ENCODE data around the gene PUM1. TPM values are rescaled to one million over a fixed set of nuclear protein-coding genes. Genes with fewer than 3 reads are reported as not detected.

Gene PUM1
- total RNA-seq, 1 donor from 2014 or later: 188 TPM

- Mint-ChIP-seq H3K27me3 (ENCODE audit: unreplicated experiment) (peaks cover 6% of the 10 kb centered on the region), H3K9me3 (ENCODE audit: unreplicated experiment) (no peaks in the 10 kb centered on the region), H3K36me3 (ENCODE audit: unreplicated experiment) (no peaks in the 10 kb centered on the region), H3K4me3 (ENCODE audit: unreplicated experiment) (no peak overlapping the region), H3K4me1 (ENCODE audit: low read depth, unreplicated experiment) (peaks cover 27% of the 10 kb centered on the region), H3K27ac (ENCODE audit: unreplicated experiment) (no peak overlapping the region)
- no peak for DNase-seq
- no peak for TF ChIP-seq CTCF (IDR thresholded peaks at IDR 0.05; ENCODE audit: partially characterized antibody, unreplicated experiment)
Observed at GRCh38 chr1:30898031-30898815, 167.3 kb downstream of the PUM1 start.

GRCh38 chr1:30896905-30897304 is 168.6 kb downstream of the PUM1 start:
- no peak for TF ChIP-seq CTCF (IDR thresholded peaks at IDR 0.05; ENCODE audit: partially characterized antibody, unreplicated experiment)
- peaks cover 28% of the 10 kb centered on the region for H3K4me1 Mint-ChIP-seq (ENCODE audit: low read depth, unreplicated experiment)
- H3K36me3 Mint-ChIP-seq (ENCODE audit: unreplicated experiment): no peaks in the 10 kb centered on the region
- no peak overlapping the region for H3K4me3 Mint-ChIP-seq (ENCODE audit: unreplicated experiment)
- peaks cover 10% of the 10 kb centered on the region for H3K27me3 Mint-ChIP-seq (ENCODE audit: unreplicated experiment)
- no peak for DNase-seq
- H3K27ac Mint-ChIP-seq (ENCODE audit: unreplicated experiment): no peak overlapping the region
- no peaks in the 10 kb centered on the region for H3K9me3 Mint-ChIP-seq (ENCODE audit: unreplicated experiment)

- no peak overlapping the region for H3K4me3 Mint-ChIP-seq (ENCODE audit: unreplicated experiment)
- TF ChIP-seq CTCF (IDR thresholded peaks at IDR 0.05; ENCODE audit: partially characterized antibody, unreplicated experiment): no peak
- peak overlapping the region; percentile 35 for H3K27ac Mint-ChIP-seq (ENCODE audit: unreplicated experiment)
- H3K27me3 Mint-ChIP-seq (ENCODE audit: unreplicated experiment): peaks cover 10% of the 10 kb centered on the region
- peaks cover 28% of the 10 kb centered on the region for H3K4me1 Mint-ChIP-seq (ENCODE audit: low read depth, unreplicated experiment)
- H3K36me3 Mint-ChIP-seq (ENCODE audit: unreplicated experiment): no peaks in the 10 kb centered on the region
- DNase-seq: no peak
- H3K9me3 Mint-ChIP-seq (ENCODE audit: unreplicated experiment): no peaks in the 10 kb centered on the region
Observed at GRCh38 chr1:30895944-30896660, 169.4 kb downstream of the PUM1 start.

- Mint-ChIP-seq H3K27ac (ENCODE audit: unreplicated experiment) (no peak overlapping the region), H3K4me1 (ENCODE audit: low read depth, unreplicated experiment) (peaks cover 28% of the 10 kb centered on the region), H3K27me3 (ENCODE audit: unreplicated experiment) (peaks cover 10% of the 10 kb centered on the region), H3K9me3 (ENCODE audit: unreplicated experiment) (no peaks in the 10 kb centered on the region), H3K4me3 (ENCODE audit: unreplicated experiment) (no peak overlapping the region), H3K36me3 (ENCODE audit: unreplicated experiment) (no peaks in the 10 kb centered on the region)
- TF ChIP-seq CTCF (IDR thresholded peaks at IDR 0.05; ENCODE audit: partially characterized antibody, unreplicated experiment): no peak
- no peak for DNase-seq
Observed at GRCh38 chr1:30895382-30895943, 170.1 kb downstream of the PUM1 start.
